Tongue (tissue), 2 donors: ENCODE data around the gene LOXL4. TPM values are rescaled to one million over a fixed set of nuclear protein-coding genes. Genes with fewer than 3 reads are reported as not detected.
A peak's percentile ranks its signal among the peaks of the same experiment; 100 is the strongest.

Source experiments
- DNase-seq: peaks from one replicate; pipeline ENCODE4 v3.0.0-alpha.2; 2015
- total RNA-seq: library from RNA; depleted of rRNA; stranded (reverse); fragments of >200 nt; gene quantifications from one replicate; pipeline ENCODE4 v1.2.3, GENCODE V29; 2014

Gene LOXL4
- 10.5 TPM for total RNA-seq

DNA sequence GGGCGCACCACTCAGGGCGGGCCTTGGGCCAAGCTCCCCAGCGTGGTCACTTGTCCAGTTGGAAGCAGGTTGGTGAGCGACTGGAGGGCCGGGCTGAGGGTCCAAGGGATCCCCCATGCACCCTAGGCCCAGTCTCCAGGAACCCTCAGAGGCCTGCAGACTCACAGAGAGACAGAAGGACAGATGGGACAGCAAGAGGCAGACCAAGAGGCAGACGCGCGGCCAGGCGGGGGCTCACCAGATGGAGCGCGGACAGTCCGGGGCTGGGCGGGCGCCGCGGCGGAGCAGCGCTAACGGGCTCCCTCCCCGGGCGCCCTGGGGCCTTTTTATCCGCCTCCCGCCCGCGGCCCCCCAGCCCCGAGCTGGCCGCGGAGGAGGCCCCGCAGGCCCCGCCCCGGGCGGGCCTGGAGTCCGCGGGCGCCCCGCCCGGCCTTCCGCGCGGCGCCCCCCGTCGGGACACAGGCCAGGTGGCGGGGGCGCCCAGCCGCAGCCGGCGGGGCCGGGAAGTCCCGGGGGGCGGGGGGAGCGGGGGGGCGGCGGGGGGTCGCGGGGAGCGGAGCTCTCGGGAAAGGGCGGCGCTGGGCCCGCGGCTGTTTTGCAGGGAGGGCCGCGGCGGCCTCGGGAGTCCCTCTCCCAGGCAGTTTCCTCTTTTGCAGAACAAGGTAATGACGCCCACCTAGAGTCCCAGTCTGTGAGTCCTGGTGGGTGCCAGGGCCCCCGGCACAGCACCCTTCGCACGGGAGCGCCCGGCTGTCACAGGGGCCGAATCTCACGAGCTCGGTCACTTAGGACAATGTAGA lies at the start of gene LOXL4:
TSS of gene LOXL4 (minus strand) at position 301 of the 800 bp plus-strand sequence. CDS start 5,175 bp downstream, outside the sequence.
- DNase-seq, result peak; percentile 70

DNA sequence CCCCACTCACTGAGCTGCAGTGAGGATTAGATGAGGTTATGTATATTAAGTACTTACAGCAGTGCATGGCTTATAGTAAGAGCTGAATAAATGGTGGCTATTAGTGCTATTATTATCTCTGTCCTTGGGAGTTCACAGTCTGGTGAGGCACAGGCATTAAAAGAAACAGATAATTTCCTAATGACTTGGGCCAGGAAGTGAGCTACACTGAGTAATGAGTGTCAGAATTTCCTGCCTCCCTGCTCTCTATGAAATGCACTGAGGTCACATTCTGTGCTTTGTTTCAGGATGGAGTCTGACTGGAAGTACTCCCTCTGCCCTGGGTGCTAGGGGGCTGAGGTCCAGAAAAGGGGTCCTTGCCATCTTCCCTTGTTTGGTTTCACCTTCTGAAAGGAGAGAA lies 48.7 kb upstream of the LOXL4 start:
- no peak for DNase-seq

DNA sequence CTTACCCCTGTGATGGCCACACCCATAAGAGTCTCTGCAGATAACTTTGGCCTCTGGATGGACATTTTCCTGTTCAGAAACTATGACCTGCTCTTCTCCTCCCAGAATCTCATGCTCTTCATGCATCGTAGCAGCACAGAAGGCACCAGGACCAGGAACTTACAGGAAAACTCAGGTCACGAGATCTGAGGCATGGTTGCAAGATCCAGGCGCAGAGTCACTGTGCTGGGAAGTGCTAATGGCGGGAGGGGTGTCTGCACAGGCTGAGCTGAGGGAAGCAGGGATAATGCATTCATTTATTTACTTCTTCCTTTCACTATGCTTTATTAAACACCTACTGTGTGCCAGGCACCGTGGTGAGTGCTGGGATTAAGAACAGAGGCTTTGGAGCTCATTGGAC lies 48.2 kb upstream of the LOXL4 start:
- DNase-seq, result no peak

DNA sequence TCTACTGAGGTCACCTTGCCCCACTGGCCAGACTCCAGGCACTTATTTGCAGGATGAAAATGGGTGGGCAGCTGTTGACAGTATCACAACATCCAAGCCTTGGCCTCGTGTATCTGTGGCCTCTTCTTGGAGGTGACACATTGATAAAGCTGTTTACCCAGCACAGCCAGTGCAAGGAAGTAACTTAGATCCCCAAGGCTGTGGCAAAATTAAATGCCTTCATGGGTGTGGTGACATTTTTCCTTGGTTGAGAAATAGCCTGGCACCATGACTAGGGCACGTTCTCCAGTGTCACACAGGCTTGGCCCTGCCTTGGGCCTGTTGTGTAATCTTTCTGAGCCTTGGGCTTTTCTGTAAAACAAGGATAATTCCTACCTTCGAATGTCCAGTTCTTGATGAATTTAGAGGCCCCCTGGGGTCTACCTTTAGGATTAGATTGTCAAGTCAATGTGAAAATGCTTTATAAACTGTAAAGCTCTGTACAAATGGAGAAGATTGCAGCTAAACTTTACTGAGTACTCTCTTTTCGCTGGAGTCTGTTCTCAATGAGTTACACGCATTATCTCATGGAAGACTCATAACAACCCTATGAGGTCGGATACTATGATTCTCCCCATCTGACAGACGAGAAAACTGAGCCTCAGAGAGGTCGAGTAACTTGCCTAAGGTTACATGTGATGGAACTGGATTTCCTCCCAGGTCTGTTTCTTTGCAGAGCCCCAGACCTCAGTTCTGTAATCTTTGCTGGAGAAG lies 46.7 kb upstream of the LOXL4 start:
- no peak for DNase-seq

DNA sequence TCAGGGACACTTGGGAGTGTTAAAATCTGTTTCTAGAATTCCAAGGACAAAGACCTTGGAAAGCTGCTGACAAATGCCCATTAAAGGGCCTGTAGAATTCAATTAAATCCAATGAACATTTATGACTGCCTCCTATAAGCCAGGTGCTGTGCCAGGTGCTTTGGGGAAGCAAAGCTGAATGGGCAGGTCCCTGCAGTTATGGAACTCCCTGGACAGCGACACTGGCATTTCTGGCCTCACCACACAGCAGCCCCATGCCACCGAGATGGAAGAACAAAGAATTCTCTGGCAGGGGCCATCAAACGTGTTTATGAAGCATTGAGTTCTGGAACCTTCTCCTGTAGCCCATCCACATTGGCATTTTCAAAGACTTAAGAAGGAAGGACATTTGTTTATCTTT lies 45.6 kb upstream of the LOXL4 start:
- DNase-seq, result no peak

DNA sequence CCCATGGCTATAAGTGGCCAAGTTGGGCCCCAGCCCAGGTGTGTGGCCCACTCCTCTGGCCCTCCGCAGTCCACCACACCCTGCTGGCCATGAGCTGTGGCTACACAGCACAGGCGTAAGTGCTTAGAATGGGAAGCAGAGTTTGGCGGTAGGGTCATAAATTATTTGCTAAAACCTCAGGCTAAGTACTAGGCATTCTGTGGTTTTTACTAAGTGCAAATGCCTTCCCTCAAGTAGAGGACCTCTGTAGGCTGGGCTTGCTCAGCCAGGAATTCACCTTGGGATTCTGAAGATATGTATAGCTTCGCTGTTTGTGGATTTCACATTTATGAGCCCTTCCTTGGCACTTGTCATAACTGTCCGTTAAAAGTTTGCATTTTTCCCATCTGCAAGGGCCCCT lies 44.8 kb upstream of the LOXL4 start:
- no peak for DNase-seq

DNA sequence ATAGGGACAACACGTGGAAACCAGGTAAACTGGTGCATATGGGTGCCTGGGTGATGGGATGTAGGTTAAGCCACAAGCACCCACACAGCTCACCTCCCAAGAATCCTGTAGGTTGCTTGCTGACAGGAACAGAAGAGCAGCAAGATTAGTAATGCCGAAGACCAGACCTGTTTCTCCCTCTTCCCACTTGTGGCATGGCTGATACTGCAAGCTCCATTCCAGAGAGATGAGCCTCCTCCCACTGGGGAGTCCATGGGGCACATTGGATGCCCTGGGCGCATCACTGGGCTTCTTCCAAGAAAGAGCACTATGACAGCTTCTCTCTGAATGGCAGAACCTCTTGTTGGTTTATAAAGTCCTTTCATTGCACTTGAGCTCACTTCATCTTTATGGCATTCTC lies 44.4 kb upstream of the LOXL4 start:
- DNase-seq, result no peak

DNA sequence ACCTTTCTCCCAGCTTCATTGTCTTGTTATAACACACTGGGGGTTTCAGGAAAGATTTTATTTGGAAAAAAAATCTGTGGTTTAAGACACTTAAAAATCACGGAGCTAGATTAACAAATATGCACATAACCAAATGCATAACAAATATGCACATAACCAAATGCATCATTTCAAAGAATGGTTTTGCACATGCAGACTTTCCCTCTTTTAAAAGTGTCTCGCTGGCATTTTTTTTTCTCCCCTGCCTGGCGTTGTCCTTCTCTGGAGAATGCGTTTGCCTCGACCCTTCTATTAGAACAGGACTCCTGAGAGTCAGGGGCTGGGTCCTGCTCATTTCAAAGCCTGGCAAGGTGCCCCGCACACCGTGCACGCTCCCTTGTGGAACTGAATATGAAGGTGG lies 42.7 kb upstream of the LOXL4 start:
- DNase-seq, result no peak

DNA sequence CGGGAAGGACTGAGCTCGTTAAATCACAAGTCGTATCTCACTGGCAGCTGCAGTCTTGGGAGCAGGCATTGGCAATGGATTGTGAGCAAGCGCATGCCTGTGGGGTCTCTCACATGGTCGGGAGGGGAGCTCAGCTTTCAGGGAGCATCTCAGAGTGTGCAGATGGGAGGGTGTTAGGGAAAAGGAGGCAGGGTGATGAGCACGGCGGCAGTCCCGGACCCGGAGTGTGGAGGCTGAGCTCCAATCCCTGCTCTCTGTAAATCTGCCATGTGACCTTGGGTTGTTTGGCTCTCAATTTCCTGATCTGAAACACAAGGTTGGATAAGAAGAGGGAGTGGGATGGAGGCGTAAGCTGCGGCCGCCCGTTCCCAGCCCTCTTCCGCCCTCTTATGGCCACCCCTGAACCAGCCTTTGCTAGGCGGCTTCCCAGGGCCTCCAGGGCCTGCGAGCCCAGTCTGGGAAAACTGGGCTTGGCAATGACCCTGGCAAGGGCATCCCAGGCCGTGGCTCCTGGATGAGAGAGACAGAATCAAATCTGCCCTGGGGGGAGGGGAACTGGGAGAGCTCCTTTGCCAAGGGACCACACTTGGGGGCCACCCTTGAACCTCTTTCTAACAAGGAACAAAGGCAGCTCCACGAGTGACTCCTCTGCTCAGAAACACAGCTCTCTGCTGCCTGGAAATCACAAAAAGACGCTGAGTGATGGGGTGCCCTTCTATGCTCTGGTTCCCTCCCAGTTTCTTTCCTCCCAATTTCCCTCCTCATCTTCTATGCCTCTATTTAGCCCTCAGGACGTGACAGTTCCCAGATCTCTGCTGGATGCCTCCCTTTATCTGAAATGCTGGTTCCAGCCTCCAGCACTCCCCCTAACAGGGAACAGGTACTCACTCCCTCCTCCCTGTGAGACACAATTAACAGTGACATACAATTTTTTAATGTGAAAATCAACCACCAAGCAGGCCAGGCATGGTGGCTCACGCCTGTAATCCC lies 41.7 kb upstream of the LOXL4 start:
- DNase-seq, result peak; percentile 86

DNA sequence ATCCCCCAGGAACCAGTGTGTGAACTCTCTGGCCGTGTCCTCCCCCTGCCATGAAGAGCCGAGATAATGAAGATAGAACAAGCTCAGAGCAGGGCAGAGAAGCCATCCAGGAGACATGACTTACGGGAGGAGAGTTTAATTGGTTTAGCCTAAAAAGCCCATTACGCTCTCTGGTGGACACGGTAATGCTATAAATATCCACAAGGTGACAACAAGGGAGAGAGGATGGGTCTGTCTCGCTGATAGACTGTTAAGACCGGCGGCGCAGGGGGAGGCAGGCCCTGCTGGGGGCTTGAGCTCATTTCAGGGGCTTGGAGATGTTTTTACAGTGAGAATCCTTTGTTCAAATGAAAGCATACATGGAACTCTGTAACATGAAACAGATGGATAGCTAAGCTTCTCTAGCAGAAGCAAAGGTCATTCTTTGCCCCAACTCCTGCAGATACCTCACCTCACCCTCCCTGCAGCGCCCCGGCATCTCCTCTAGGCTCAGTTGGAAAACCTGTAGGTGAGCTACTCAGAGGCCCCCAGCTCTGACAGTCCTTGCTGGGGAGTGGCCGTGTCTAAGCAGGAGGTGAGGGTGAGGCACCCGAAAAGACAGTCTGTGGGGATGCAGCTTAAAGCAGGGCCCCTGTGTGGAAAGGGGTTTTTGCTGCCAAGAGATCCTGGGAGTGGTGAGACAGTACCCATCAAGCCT lies 40.8 kb upstream of the LOXL4 start:
- no peak for DNase-seq

DNA sequence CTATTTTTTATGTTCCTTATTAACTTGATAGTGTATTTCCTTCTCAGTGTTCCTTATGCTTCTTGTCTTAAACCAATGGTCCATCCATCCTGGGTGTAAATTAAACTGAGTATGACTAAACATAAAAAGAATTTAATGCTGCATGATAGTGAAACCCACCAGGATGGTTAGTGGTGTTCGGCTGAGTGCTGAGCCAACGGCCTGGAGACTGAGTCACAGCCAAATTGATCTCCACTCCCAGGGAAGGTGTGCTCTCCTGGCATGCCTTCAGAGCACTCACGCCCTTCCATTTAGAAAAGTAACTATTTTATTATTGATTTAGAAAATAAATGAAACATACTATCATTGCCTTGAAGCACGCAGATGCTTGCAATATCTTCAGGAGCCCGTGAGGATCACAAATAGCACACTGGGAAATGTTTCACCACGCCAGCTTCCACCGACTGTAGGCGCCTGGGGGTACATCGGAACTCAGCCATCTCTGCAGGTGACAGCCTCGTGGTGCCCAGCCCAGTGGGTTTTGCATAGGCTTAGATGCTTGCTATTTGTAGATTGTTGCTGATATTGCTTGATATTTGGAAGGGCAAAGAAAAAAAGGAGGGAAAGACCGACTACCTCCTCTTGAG lies 40.0 kb upstream of the LOXL4 start:
- no peak for DNase-seq

DNA sequence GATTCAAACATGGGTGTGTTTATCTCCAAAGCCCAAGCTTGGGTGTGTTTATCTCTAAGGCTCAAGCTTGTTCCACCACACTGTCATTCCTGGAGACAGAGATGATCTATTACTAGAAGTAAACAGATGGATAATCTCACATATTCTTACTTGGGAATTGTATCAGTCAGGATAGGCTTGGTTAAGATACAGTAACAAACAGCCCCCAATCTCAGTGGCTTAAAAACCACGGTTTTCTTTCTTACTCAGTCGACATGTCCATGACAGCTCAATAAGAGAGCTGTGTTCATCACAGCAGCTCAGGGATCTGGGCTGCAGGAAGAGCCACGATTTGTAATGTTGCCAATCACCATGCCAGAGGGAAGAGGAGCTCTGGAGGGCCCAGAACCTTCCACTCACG lies 38.5 kb upstream of the LOXL4 start:
- no peak for DNase-seq

DNA sequence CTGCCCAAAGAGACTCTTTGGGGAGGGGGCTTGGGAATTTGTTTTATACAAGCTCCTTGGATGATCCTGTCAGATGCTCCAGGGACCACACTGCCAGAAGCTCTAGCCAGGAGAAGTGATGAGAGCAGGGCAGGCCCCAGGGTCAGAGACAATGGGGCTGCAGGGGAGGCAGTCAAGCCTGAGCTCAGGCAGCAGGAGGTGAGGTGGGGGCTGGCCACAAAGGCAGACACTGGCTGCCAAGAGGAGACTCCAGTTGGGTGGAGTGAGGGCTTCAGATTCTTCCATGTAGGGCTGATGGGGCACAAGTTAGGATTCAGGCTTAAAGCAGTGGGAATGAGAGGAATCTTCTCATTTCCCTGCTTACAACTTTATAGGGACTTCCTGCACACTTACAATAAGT lies 35.6 kb upstream of the LOXL4 start:
- DNase-seq, result no peak

DNA sequence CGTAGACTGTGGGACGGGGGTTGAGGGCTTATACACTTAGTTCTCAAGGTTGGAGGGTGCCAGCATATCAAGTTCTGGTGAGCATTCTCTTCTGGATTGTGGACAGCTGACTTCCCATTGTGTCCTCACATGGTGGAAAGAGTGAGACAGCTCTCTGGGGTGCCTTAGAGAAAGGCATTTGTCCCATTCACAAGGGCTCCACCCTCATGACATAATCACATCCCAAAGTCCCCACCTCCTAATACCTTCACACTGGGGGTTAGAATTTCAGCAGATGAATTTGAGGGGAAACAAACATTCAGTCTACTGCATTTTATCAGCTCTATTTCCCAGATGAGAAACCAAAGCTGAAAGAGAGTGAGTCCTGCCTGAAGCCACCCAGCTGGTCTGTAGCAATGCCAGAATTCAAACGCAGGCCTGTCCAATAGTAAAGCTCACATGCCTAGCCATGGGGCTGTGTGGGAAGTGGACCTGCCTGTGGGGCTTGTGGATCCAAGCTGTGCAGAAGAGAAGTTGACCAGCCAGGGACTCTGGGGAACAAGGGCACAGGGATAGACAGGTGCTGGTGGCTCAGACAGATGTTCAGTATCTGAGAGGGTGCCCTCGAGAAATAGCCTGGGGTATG lies 34.9 kb upstream of the LOXL4 start:
- DNase-seq, result peak; percentile 51

DNA sequence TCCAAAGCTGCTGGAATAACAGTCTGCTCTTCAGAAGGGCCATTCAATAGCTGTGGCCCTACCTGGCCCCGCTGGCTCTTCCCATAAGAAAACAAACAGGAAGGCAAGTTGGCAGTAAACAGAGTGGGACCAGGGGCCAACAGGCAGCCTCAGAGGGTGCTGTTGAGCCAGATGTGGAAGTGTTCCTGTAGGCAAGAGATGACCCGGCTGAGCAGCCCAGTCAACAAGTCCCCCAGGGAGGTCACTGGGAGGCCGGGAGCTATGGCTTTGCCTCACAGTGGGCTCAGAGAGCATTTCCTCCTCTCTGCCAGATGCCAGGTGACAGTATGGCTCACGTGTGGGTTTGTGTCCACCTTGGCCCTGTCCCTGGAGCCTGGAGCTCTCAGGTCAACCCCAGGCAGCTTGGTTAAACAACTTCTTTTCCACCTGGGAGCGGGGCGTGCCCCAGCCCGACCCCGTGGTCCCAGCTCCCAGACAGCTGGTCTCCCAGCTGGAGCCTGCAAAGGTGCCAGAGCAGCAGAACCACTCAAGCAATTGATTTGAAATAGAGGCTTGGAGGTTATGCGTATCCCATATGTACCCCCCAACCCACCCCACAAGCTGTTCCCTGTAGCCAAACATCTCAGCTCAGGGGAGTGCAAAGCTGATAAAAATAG lies 33.8 kb upstream of the LOXL4 start:
- DNase-seq, result peak; percentile 38

DNA sequence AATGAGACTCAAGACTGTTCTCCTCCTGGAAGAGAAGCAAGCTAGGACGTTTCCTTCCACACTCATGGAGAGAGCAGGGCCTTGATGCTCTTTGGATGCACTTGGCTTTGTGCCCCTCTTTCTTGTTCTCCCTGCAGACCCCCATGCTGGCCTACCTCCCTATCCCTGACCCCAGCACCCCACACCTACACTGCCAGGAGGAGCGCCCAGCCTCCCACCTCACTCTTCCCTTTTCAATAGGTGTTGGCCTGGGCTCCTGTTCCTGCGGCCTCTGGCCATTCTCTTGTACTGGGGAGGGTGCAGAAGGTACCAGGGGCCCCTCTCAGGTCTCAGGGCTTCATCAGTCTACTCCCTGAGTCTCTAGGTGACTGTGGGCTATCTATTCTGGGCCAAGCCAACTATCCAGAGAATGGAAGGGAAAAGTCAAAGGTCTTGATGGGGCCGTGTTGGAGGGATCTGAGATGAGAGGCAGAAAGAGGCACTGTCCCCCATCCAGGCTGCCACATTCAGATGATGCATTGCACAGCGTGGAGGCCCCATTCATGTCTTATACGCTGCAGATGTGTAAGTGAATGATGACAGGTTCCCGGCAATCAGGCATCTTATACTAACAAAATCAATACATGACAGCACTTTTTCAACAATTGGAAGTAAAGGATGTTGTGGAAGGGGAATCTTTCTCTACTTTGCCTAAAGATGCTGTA lies 32.7 kb upstream of the LOXL4 start:
- DNase-seq, result no peak

DNA sequence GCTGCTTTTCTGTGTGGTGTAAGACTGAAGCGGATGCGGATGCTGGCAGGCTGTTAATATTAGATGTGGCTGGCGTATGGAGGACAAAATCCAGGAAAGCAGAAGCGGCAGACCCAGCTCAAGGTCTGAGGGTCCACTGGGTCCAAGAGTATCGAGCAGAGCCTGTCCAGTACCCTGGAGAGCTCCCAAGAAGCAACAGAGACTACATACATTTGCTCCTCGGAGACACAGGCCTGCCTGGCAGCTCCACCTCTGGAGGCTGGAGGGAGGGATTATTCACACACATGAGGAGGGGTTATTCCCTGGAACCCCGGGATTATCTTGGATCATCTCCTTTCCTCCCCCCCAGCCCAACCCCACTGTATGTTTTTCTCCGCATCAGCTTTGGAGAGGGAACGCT lies 31.3 kb upstream of the LOXL4 start:
- peak; percentile 42 for DNase-seq

DNA sequence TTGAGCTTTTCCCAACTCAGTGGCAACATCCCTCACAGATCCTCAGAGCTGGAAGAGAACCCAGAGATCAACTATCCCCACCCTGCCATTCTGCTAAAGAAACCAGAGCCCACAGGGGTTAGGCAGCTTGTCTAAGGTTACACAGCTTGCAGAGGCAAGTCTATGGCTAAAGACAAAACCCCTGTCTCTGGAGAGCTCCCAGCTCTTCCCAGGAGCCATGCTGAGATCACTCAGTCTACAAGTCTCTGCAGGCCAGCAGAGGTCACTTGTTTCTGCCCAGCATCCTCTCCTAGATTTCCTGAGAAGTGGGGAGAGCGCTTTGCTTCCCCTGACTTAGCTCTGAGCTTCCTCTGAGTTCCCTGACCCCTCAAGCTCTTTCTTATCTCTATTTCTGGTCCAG lies 28.5 kb upstream of the LOXL4 start:
- no peak for DNase-seq

DNA sequence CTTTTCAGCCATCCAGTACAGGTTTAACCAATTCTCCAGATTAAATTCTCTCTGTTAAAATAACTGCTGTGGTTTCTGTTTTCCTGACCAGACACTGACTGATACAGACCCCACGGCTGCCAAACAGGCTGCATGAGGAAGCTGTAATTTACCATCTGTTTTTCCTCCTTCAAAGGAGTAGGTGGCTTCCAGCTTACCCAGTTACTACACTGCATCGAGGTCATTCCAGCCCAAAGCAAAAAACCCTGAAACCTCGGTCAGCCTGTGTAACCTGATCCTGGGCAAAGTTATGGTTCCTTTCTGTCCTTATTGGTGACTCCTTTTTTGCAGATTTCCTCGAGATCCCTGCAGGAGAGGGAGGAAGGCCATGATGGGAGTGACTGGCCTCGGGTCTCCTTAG lies 27.9 kb upstream of the LOXL4 start:
- no peak for DNase-seq

DNA sequence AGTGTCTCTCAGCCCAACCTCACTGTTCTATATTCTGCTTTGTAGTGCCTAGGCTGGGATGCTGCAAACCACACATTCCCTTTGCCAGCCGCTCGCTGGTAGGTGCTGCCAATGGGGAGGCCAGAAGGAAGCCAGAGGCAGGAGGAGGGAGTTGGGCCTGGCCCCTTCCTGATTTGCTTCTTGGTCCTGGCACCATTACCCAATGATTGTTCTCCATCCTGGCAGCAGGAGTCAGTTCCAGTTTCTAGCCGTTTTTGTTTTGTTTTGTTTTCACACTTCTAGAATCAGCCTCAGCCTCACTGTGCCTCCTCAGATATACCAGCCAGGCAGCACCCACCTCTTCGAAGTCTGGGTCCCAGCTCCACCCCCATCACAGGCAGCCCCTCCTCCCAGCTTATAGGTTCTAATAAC lies 27.4 kb upstream of the LOXL4 start:
- DNase-seq, result no peak
